ENCODE results near the gene LRFN2. TPM values are rescaled to one million over a fixed set of nuclear protein-coding genes. Genes with fewer than 3 reads are reported as not detected.

Gene LRFN2
- total RNA-seq, 2 donors from 2014 or later, result not detected

DNA sequence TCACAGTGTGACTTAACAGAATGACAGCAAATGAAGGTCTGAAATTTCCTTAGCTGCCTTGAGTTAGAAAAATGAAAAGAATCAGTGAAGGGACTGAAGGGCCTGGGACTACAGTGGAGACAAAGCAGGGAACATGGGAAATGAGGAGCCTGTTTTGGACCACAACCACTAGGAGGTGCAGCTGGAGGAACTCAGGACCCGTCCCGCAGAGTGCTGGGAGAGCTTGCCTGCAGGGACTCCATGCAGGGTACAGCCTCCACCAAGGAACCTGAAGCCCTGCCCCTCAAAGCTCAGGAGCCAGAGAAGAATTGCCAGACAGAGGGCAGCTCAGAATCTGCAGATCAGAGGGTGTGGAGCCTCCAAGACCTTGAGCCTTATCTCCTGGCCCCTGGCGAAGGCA, 50.7 kb downstream of the LRFN2 start:
- H3K9me3 Mint-ChIP-seq, result no peaks in the 10 kb centered on the region
- no peak overlapping the region for H3K27ac Mint-ChIP-seq
- no peak for ATAC-seq
- no peak for DNase-seq (ENCODE audit: low spot score in 2 of 2)
- H3K36me3 Mint-ChIP-seq, result no peaks in the 10 kb centered on the region

DNA sequence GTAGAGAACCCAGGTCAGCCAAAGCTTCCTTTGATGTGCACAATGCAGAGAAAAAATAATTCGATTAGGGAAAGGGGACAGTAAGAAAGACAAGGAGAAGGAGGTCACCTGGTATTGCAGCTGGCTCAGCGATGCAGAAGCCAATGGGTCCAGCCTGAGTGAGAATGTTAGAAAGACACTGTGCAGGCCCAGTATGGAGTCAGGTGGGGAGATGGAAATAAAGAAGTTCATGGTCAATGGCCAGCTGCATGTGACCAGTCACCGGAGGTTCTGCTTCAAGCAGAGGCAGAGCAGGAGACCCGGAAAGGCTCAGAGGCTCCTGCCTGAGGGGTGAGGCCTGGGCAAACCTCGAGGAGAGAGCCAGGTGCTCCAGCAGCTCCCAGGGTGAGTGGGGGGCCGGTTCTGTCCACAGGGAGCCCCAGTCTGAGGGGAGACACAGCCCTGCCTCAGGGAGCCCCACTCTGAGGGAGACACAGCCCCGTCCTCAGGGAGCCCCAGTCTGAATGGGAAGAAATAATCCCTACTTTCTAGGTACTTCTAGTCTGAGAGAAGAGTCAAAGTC, 51.3 kb downstream of the LRFN2 start:
- peak overlapping the region in 1 of 2 donors; percentile 24 for H3K27ac Mint-ChIP-seq
- H3K9me3 Mint-ChIP-seq, result no peaks in the 10 kb centered on the region
- no peak for ATAC-seq
- no peak for DNase-seq (ENCODE audit: low spot score in 2 of 2)
- H3K36me3 Mint-ChIP-seq, result no peaks in the 10 kb centered on the region

DNA sequence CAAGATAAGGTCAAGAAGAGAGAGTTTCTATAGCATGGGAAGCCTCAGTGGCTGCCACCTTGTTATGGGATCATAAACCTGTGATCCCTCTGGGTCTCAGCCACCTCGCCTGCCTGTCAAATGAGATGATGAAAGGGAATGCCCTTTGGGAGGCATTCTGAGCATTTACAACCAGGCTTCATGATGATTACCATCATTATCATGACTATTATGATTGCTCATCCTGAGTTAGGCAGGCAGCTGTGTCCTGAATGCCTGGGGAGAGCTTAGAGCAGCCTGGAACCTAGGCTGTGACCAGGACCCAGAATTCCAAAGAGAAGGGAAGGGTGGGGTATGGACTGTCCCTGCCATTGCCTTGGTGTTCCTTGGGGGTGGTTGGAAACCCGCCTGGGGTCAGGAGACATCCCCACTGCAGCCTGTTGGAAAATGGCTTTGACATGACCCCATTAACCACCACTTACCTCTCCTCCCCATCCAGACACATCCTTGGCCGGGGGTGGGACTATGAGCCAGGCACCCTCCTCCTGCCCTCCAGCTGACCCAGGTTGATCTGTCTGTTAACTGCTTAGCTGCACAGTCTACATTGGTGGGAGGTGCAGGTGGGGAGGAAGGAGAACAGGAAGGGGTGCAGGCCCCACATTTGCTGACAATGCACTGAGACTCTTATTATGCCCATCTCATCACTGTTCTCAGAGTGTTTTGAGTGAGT, 51.9 kb downstream of the LRFN2 start:
- no peak for DNase-seq (ENCODE audit: low spot score in 2 of 2)
- no peak for ATAC-seq
- H3K27ac Mint-ChIP-seq, result peak overlapping the region in 1 of 2 donors; percentile 24

DNA sequence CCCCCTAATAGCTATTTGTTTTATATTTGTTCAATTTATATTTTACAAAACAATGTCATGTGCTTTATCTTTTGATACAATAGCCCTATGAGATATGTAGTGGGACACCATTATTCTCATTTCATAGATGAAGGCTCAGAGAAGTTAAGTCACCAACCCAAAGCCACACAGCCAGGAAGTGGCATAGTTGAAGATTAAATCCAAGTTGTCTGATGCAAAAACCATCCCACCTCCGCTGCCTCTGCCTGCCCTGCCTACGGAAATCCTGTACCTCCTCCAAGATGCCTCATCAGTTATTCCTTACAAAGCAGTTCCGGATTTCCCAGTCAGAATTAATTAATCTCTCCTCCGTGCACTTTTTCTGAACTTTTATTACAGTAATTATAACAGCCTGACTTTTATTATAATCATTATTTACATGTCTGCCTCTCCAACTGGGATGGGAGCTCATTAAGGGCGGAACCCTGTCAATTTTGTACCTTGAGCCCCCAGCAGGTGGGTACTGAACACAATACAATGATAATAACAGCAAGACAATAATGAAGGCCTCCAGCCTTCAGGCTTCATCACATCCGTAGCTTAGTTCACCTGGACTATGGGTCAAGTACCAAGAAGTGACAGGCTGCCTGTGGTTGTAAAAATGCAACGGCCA, 54.7 kb downstream of the LRFN2 start:
- DNase-seq (ENCODE audit: low spot score in 2 of 2) (no peak), ATAC-seq (no peak)
- Mint-ChIP-seq H3K9me3 (no peaks in the 10 kb centered on the region), H3K27ac (no peak overlapping the region), H3K36me3 (no peaks in the 10 kb centered on the region)

More for the DNA sequence above, 51.9 kb downstream of the LRFN2 start:
- no peaks in the 10 kb centered on the region for H3K36me3 Mint-ChIP-seq
- H3K9me3 Mint-ChIP-seq, result no peaks in the 10 kb centered on the region

DNA sequence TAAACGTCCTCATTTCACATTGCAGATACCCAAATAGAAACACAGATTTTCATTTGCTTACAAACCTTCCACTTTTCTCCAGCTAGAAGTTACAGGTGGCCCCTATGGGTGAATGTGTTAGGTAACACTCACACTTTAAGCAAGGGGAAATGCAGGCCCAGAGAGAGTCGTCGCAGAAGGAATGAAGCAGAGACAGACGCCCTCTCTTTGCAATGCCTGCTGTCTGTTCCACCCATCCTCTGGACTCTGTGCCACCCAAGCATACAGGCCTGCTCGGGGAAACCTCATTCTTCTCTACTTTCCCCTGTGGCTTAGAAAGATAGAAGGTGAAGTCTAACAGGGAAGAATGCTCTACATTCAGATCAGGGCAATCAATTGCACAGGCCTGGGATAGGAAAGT, 57.2 kb downstream of the LRFN2 start:
- Mint-ChIP-seq H3K27ac (no peak overlapping the region), H3K9me3 (no peaks in the 10 kb centered on the region), H3K36me3 (no peaks in the 10 kb centered on the region)
- ATAC-seq (no peak), DNase-seq (ENCODE audit: low spot score in 2 of 2) (no peak)

DNA sequence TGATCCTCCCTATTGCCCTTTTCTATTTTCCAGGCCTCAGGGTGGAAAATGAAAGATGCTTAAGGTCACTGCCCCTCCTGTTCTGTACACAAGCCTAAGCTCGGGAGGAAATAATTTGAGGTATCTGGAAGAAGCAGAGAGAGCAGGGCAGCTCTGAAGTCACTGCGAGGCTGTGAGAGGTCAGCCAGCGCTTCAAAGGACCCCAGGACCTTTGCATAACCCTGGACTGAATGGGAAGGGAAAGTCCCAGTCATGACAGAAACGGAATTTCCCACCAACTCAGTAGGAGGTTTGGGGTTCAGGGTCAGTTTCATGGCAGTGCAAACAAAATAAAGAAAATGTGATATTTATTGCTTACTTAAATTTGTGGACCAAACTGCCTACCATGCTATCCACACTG, 58.1 kb downstream of the LRFN2 start:
- ATAC-seq (no peak), DNase-seq (ENCODE audit: low spot score in 2 of 2) (no peak)
- no peaks in the 10 kb centered on the region for H3K9me3 Mint-ChIP-seq
- H3K27ac Mint-ChIP-seq, result no peak overlapping the region
- H3K36me3 Mint-ChIP-seq, result no peaks in the 10 kb centered on the region

DNA sequence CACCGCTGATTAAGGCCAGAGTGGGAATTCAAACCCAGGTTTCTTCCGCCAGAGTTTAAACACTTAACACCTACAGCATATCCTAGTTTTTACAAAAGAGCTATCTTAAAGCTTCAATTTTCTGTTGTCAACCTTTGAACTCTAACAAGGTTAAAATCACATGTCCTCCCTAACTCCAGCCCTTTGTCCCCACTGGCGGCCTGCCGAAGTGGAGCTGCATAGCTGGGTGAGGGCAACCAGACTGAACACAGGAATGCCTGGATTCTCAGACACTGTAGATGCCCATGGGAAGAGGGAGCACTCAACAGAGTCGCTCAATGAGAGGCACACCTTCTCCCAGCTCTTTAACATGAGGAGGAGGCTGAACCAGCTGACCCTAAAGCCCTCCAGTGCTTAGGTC, 59.1 kb downstream of the LRFN2 start:
- Mint-ChIP-seq H3K27ac (no peak overlapping the region), H3K36me3 (no peaks in the 10 kb centered on the region), H3K9me3 (no peaks in the 10 kb centered on the region)
- DNase-seq (ENCODE audit: low spot score in 2 of 2) (no peak), ATAC-seq (no peak)

DNA sequence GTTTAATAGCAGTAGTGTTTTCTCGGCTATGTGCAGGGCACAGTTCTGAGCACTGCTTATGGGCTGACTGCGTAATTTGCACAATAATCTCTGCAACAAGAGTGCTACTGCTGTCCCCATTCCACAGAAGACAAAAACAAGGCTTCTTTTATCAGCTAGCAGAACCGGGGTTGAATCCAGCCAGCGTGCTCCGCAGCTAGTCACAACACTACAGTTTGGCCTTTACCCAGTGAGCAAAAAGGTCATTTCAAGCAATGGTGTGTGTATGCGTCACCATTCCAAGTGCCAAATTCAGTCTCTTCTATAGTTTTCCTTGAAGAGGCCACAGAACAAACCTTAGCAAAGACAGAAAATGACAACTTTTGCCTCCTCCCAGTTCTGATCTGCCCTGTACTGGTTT, 61.1 kb downstream of the LRFN2 start:
- DNase-seq (ENCODE audit: low spot score in 2 of 2) (no peak), ATAC-seq (no peak)
- H3K9me3 Mint-ChIP-seq, result no peaks in the 10 kb centered on the region
- no peak overlapping the region for H3K27ac Mint-ChIP-seq
- no peaks in the 10 kb centered on the region for H3K36me3 Mint-ChIP-seq

DNA sequence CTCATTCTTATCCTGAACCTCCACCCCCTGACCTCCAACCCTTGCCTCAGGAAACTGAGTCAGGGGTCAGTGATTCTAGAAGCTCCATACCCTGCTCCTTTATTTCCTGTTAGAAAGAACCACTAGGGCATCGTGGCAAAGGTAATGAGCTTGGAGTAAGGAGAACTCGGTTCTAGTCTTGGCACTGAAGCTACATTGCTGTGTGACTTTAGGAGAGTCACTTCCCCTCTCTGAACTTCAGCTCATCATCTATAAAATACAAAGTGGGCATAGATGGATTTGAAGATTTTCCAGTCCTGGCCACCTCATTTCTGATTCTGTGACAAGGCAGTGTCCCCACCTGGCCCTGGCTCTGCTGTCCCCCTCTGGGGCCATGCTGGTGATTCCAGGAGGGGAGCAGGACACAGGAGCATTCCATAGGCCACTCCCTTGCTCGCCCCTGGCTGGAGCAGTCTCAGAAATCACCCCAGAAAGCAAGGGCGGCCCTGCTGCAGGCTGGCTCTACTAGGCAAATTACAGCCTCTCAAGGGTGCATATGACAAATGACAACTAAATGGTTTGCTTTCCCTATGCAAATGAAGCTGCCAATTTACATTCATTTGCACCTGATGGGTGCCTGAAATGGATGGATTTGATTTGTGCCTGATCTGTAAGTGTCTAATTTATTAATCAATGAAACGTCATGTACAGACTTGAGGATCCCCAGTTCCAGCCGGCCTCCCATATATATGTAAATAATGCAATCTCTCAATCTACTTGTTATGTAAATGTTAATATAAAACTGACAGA, 62.2 kb downstream of the LRFN2 start:
- peak overlapping the region in 1 of 2 donors; percentile 15 for H3K27ac Mint-ChIP-seq
- no peaks in the 10 kb centered on the region for H3K36me3 Mint-ChIP-seq
- no peaks in the 10 kb centered on the region for H3K9me3 Mint-ChIP-seq
- DNase-seq (ENCODE audit: low spot score in 2 of 2) (no peak), ATAC-seq (no peak)

DNA sequence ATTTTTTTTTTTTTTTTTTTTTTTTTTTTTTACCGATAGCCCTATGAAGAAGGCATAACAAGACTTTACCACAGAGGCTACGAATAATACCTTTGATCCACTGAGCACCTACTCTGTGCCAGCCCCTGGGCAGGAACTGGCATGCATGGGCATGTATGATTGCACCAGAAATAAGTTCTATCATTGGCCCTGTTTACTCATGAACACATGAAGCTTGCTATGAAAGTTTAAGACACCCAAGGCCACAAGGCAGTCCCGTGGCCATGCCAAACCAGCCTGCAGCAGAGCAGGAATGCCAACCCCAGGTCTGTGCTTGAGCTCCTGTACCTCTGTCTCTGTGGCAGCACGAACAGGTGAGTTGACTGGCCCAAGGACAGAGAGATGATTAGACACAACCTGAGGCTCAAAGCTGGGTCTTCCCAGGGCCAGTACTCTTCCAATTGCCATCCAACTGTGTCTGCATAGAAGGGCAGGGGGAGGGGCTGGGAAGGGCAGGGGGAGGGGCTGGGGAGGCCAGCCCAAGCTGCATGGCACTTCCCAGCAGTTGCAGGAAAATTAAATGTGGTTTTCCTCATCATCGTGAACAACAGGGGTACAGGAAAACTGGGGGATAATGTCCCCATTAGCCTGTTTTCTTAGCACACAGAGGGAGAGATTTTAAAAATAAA, 63.5 kb downstream of the LRFN2 start:
- Mint-ChIP-seq H3K36me3 (no peaks in the 10 kb centered on the region), H3K27ac (no peak overlapping the region), H3K9me3 (no peaks in the 10 kb centered on the region)
- ATAC-seq, result no peak
- DNase-seq (ENCODE audit: low spot score in 2 of 2), result no peak

DNA sequence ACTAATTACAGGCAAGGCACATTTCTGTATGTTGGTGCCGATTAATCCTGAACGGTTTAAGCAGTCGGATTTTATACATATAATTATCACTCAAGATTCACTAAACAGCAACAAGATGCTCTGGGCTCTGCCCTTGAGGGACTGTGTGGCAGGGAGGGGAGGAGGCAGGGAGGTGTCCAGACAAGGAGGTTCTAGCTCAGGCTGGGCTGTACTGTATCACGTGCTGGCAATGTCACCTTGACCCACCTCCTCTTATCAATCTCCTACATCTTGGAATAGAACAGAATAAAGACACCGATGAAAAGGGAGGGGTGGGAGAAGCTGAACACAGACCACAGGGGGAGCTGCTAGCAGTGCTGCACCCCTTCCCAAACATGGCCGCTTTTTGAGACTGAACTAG, 65.7 kb downstream of the LRFN2 start:
- DNase-seq (ENCODE audit: low spot score in 2 of 2), result no peak
- H3K27ac Mint-ChIP-seq, result no peak overlapping the region
- ATAC-seq, result no peak
- H3K9me3 Mint-ChIP-seq, result no peaks in the 10 kb centered on the region
- H3K36me3 Mint-ChIP-seq, result no peaks in the 10 kb centered on the region

DNA sequence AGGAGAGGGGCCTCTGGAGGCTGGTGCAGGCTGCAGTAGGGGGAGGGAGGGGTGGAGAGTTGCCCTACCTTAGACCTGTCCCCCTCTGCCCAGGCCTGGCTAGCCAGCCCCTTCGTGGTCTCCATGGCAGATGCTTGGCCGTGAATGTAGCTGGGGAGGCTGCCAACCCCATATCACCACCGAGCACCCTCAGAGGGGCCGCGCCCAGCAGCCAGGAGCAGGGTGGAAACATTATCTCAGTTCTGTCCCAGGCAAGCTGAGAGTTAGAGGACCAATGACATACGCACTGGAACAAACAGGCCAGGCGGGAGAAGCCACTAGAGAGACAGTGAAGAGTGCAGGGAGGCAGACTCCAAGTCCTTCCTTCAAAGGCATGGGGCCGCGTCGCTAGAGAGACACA, 66.5 kb downstream of the LRFN2 start:
- H3K36me3 Mint-ChIP-seq, result no peaks in the 10 kb centered on the region
- no peak for ATAC-seq
- no peaks in the 10 kb centered on the region for H3K9me3 Mint-ChIP-seq
- H3K27ac Mint-ChIP-seq, result no peak overlapping the region
- DNase-seq (ENCODE audit: low spot score in 2 of 2), result no peak

DNA sequence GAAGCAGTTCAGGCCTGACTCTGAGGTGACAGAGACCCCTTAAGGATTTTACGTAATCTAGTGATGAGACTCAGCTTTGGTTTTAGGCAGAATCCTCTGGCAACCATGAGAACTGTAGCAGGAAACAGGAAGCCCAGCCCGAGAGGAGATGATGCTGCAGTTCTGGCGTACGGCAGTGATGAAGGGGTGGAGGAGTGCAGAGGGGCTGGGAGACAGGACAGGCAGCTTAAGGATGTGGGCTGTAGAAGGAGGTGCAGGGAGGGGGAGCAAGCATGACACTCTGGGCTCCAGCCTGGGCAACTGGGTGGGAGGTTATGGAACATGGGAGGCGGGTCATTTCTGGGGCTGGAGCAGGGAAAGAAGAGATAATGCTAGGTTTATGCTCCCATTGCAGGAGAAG, 67.1 kb downstream of the LRFN2 start:
- Mint-ChIP-seq H3K27ac (no peak overlapping the region), H3K36me3 (no peaks in the 10 kb centered on the region), H3K9me3 (no peaks in the 10 kb centered on the region)
- ATAC-seq (no peak), DNase-seq (ENCODE audit: low spot score in 2 of 2) (no peak)

DNA sequence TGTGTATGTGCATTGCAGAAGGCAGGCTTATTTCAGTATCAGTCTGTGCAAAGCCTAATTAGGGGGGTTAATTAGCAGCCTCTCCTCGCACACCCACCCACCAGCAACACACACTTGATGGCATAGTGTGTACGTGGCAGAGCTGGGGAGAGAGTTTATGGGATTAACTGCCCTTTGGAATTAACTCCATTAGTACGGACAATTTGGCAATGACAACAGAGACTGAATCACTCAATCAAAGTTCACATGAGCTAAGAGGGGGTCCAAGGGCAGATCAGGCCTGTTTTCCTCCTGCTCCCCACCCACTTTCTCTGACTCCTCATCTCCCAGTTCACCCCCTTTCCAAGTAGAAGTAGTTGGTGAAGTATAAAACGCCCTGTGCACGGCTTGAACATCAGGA, 69.5 kb downstream of the LRFN2 start:
- ATAC-seq (no peak), DNase-seq (ENCODE audit: low spot score in 2 of 2) (no peak)
- Mint-ChIP-seq H3K36me3 (no peaks in the 10 kb centered on the region), H3K27ac (no peak overlapping the region), H3K9me3 (no peaks in the 10 kb centered on the region)

DNA sequence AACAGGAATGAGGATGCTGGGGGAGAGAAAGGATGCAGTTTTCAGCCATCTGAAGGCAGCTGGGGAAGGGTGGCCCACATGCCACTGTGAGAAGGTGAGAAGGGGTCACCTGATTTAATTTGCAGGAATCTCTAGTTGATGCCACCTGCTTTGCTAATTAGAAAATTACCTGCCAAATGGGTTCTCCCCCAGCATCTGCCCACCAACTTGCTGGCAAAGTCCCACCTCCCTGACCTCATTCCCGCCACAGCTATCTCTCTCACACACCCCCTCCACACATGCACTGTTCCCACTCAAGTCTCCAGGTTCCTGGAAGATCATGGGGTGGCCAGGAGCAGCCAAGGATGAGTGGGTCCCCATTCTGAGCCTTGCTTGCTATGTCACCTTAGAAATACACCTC, 70.7 kb downstream of the LRFN2 start:
- ATAC-seq (no peak), DNase-seq (ENCODE audit: low spot score in 2 of 2) (no peak)
- no peaks in the 10 kb centered on the region for H3K9me3 Mint-ChIP-seq
- no peaks in the 10 kb centered on the region for H3K36me3 Mint-ChIP-seq
- H3K27ac Mint-ChIP-seq, result no peak overlapping the region

DNA sequence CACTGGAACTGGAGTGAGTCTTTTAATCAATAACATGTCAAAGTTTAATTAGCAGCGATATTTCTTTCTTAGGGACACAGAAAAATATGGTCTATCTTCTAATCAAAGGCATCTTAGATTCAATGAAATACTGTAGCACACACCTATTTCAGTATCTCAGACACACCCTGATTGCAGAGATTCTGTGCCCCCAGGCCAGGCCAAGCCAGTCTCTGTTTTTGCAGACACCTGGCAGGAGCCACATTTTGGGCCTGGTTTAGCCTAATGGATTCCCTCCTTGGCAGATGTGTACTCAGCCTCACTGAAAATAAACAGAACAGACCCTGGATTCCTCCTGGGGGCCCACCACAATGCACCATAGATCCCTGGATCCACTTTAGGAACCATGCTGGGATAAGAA, 74.8 kb downstream of the LRFN2 start:
- no peaks in the 10 kb centered on the region for H3K36me3 Mint-ChIP-seq
- no peak overlapping the region for H3K27ac Mint-ChIP-seq
- no peak for ATAC-seq
- H3K9me3 Mint-ChIP-seq, result no peaks in the 10 kb centered on the region
- DNase-seq (ENCODE audit: low spot score in 2 of 2), result no peak

DNA sequence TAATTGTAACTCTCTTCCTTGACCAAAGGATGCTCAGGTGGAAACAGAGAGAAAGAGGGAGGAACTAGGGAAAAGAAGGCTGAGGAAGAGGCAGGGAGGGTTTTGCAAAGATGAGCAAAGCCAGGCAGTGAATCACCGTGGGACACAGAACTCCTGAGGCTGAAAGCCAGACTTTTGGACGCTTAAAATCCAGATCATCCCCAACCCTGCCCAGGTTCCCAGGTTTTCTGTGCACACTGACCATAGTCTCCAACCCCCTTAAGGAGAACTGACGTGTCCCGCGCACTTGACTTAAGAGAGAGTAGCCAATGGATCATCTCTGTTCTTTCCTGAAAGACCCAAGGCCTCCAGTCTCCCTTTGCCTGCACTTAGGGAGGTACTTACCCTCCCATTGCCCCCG, 75.3 kb downstream of the LRFN2 start:
- no peak for DNase-seq (ENCODE audit: low spot score in 2 of 2)
- no peak for ATAC-seq
- Mint-ChIP-seq H3K27ac (no peak overlapping the region), H3K36me3 (no peaks in the 10 kb centered on the region), H3K9me3 (no peaks in the 10 kb centered on the region)
